Nephron (organoid): Measurements from ENCODE around the gene FRMD6.

ENCODE experiments used
- H3K27ac Mint-ChIP-seq, 3 experiments: 2 replicates each; pipeline ENCODE4 v1.8.0; 2020; ENCODE audit warnings: mixed read lengths in 3 of 3, mild to moderate bottlenecking in 2 of 3, moderate library complexity in 1 of 3
- H3K27me3 Mint-ChIP-seq: 2 replicates; pipeline ENCODE4 v1.8.0; 2021; ENCODE audit warnings: low read depth, mild to moderate bottlenecking, moderate library complexity, mixed read lengths
- H3K36me3 Mint-ChIP-seq: 2 replicates; pipeline ENCODE4 v1.8.0; 2020; ENCODE audit warnings: low read depth, mixed read lengths
- H3K4me1 Mint-ChIP-seq: 2 replicates; pipeline ENCODE4 v1.8.0; 2020; ENCODE audit warnings: mixed read lengths
- H3K4me3 Mint-ChIP-seq, 3 experiments: 2 replicates each; pipeline ENCODE4 v1.8.0; 2020; ENCODE audit warnings: mild to moderate bottlenecking in 3 of 3, mixed read lengths in 3 of 3, moderate library complexity in 2 of 3
- H3K9me3 Mint-ChIP-seq: 2 replicates; pipeline ENCODE4 v1.8.0; 2020; ENCODE audit warnings: mixed read lengths
- CTCF ChIP-seq, 3 experiments: fragments of 200-600 bp; sonication (generic); IDR thresholded peaks; one replicate each; pipeline ENCODE4 v1.5.0; 2021; ENCODE audit warnings: antibody characterized with exemption in 3 of 3; ENCODE audit not compliant: unreplicated experiment in 3 of 3

The FRMD6 gene

DNA sequence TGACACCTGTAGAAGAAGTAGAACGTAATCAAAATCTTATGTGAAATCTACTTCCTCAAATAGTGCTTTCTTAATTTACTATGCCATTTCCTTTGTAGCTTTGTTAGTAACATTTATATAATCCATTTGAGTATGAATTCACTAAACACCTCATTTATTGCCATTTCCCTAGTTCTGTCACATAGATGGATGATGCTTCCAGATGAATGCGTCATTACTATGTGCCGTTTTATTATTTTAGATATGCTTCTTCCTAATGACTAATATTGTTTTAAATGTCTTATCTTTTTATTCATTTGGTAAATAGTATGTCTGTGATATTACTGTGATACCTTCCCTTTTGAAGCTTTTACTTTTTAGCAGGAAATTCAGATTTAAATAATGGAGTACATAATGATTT, 14.4 kb downstream of the FRMD6 start:
- H3K4me1 Mint-ChIP-seq: no peaks in the 10 kb centered on the region
- peak overlapping the region in 1 of 3 experiments; percentile 9 for H3K27ac Mint-ChIP-seq
- no peak for TF ChIP-seq CTCF (IDR thresholded peaks at IDR 0.05; ENCODE audit: unreplicated experiment in 3 of 3)
- H3K4me3 Mint-ChIP-seq: no peak overlapping the region
- peaks cover 9% of the 10 kb centered on the region for H3K9me3 Mint-ChIP-seq
- peaks cover 30% of the 10 kb centered on the region for H3K36me3 Mint-ChIP-seq
- no peaks in the 10 kb centered on the region for H3K27me3 Mint-ChIP-seq

- TF ChIP-seq CTCF (IDR thresholded peaks at IDR 0.05; ENCODE audit: unreplicated experiment in 3 of 3): no peak
- H3K27ac Mint-ChIP-seq: no peak overlapping the region
- H3K4me1 Mint-ChIP-seq: no peaks in the 10 kb centered on the region
- peaks cover 9% of the 10 kb centered on the region for H3K9me3 Mint-ChIP-seq
- no peaks in the 10 kb centered on the region for H3K27me3 Mint-ChIP-seq
- H3K36me3 Mint-ChIP-seq: peaks cover 32% of the 10 kb centered on the region
- H3K4me3 Mint-ChIP-seq: no peak overlapping the region
Measured at GRCh38 chr14:51666826-51667225, 15.1 kb downstream of the FRMD6 start.

DNA sequence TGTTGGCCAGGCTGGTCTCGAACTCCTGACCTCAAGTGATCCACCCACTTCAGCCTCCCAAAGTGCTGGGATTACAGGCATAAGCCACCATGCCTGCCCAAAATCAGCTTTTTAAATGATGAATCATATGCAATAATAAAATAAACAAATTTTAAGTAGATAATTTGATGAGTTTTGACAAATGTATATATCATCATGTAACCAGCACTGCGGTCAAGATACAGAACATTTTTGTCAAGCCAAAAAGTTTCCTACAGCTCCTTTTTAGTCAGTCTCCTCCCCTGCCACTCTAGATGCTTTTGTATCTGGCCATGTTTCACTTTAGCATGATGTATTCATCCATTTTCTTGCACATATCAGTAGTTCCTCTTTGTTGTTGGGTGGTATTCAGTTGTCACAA, 17.2 kb downstream of the FRMD6 start:
- Mint-ChIP-seq H3K27me3 (no peaks in the 10 kb centered on the region), H3K36me3 (peaks cover 23% of the 10 kb centered on the region), H3K9me3 (peaks cover 9% of the 10 kb centered on the region), H3K4me3 (no peak overlapping the region), H3K27ac (no peak overlapping the region), H3K4me1 (no peaks in the 10 kb centered on the region)
- TF ChIP-seq CTCF (IDR thresholded peaks at IDR 0.05; ENCODE audit: unreplicated experiment in 3 of 3): no peak

DNA sequence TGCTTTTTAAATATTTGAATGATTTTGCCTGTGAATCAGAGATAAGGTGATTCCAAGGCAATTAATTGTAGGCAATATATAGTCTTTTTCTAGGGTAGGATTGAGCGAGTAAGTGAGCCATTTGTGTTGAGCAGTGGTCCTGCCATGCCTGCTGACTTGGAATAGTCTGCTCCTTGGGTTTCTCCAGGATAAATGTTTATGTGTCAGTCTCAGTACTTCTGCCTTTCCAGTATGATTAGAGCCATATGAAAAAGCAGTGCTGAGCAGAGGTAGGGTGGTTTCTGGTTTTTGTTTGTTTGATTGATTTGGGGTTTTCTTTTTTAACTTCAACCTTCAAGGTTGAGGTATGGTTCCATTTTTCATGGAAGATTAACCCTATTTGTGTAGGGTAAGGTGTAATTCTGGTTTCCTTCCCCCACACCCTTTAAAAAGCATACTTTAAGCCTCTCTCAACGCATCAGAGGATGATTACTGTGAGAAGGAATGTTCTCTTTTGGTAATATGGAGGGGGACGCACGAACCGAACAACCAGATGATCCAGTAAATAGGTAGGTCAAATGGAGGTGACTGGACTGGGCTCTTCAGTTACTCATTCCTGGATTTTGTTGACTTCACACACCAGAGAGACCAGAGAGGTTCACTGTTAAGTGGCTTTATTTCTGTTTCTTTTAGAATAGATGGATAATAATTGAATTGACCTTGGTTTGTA, 22.7 kb downstream of the FRMD6 start:
- Mint-ChIP-seq H3K36me3 (peaks cover 6% of the 10 kb centered on the region), H3K4me3 (no peak overlapping the region), H3K4me1 (peaks cover 22% of the 10 kb centered on the region), H3K9me3 (no peaks in the 10 kb centered on the region), H3K27me3 (no peaks in the 10 kb centered on the region), H3K27ac (peak overlapping the region in 1 of 3 experiments; percentile 13)
- TF ChIP-seq CTCF (IDR thresholded peaks at IDR 0.05; ENCODE audit: unreplicated experiment in 3 of 3): no peak

DNA sequence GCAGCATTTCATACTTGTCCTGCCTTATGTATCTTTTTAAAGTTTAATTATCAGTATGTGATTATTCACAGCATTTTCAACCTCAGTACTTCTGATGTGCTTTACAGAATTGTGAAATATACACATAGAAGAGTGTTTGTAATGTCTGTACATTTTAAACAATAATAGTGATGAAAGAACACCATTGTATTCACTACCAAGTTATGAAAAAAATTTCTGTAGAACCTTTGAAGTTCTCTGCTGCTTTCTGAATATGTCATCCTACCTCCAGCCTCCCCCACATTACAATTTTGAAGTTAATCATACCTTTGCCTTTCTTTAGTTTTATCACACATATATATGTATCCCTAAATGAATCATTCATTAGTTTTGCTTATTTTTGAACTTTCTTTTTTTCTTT, 24.8 kb downstream of the FRMD6 start:
- no peak overlapping the region for H3K4me3 Mint-ChIP-seq
- no peaks in the 10 kb centered on the region for H3K9me3 Mint-ChIP-seq
- no peaks in the 10 kb centered on the region for H3K27me3 Mint-ChIP-seq
- peaks cover 28% of the 10 kb centered on the region for H3K4me1 Mint-ChIP-seq
- peak overlapping the region; percentile 77 to 82 (median 79) for H3K27ac Mint-ChIP-seq
- TF ChIP-seq CTCF (IDR thresholded peaks at IDR 0.05; ENCODE audit: unreplicated experiment in 3 of 3): no peak
- peaks cover 3% of the 10 kb centered on the region for H3K36me3 Mint-ChIP-seq

DNA sequence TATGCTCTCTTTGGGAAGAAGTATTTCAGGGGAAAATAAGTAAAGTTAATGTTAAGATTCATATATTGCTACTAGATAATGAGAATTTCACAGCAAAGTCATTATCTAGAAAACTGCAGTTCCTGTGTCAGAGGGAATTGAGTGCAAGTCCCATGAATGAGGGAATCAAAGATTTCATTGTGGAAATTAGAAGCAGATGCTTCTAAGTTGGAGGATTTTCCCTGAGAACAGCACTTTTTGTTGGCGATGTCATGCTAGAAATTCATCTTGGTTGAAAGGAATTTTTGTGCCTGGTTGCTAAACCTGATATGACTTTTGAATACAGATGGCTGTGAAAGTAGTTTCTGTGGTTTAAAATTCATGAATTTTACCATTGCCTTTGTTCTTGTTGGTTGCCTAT, 25.6 kb downstream of the FRMD6 start:
- TF ChIP-seq CTCF (IDR thresholded peaks at IDR 0.05; ENCODE audit: unreplicated experiment in 3 of 3): no peak
- Mint-ChIP-seq H3K4me3 (no peak overlapping the region), H3K9me3 (no peaks in the 10 kb centered on the region), H3K27me3 (no peaks in the 10 kb centered on the region), H3K4me1 (peaks cover 28% of the 10 kb centered on the region), H3K27ac (peak overlapping the region; percentile 77 to 82 (median 79)), H3K36me3 (no peaks in the 10 kb centered on the region)
